H9 (cell line): ENCODE measurements around the gene ZDHHC24. TPM values are rescaled to one million over a fixed set of nuclear protein-coding genes. Genes with fewer than 3 reads are reported as not detected.

Experiments
- DNase-seq: peaks from one replicate; pipeline ENCODE4 v3.0.0-alpha.2; 2017
- H2AFZ ChIP-seq: one replicate; pipeline ENCODE4 v1.6.1; 2013; ENCODE audit warnings: mild to moderate bottlenecking, low read length, control low read depth, moderate library complexity
- H2AK5ac ChIP-seq: 2 replicates; pipeline ENCODE4 v1.6.1; 2013; ENCODE audit warnings: low read length, control low read depth, mixed read lengths; ENCODE audit not compliant: insufficient read length
- H2BK120ac ChIP-seq: one replicate; pipeline ENCODE4 v1.6.1; 2013; ENCODE audit warnings: low read depth, mild to moderate bottlenecking, low read length, control low read depth, inconsistent platforms; ENCODE audit not compliant: poor library complexity, severe bottlenecking
- H2BK12ac ChIP-seq: 2 replicates; pipeline ENCODE4 v1.6.1; 2013; ENCODE audit warnings: low read length, control low read depth, mixed read lengths, low read depth; ENCODE audit not compliant: insufficient read length
- H2BK15ac ChIP-seq: 2 replicates; pipeline ENCODE4 v1.6.1; 2013; ENCODE audit warnings: low read depth, low read length, control low read depth
- H2BK20ac ChIP-seq: one replicate; pipeline ENCODE4 v1.6.1; 2013; ENCODE audit warnings: low read depth, mild to moderate bottlenecking, low read length, control low read depth, inconsistent platforms; ENCODE audit not compliant: poor library complexity, severe bottlenecking
- H2BK5ac ChIP-seq: 2 replicates; pipeline ENCODE4 v1.6.1; 2013; ENCODE audit warnings: low read length, control low read depth, mixed read lengths; ENCODE audit not compliant: insufficient read length
- H3K14ac ChIP-seq: 2 replicates; pipeline ENCODE4 v1.6.1; 2013; ENCODE audit warnings: low read length, control low read depth; ENCODE audit not compliant: insufficient read depth
- H3K18ac ChIP-seq: 2 replicates; pipeline ENCODE4 v1.6.1; 2013; ENCODE audit warnings: low read depth, mild to moderate bottlenecking, mixed read lengths, low read length, control low read depth; ENCODE audit not compliant: insufficient read length
- H3K23ac ChIP-seq: 2 replicates; pipeline ENCODE4 v1.6.1; 2013; ENCODE audit warnings: low read length, control low read depth, mixed read lengths, low read depth; ENCODE audit not compliant: insufficient read length
- H3K23me2 ChIP-seq: 2 replicates; pipeline ENCODE4 v1.6.1; 2013; ENCODE audit warnings: low read depth, mild to moderate bottlenecking, mixed read lengths, low read length, control low read depth; ENCODE audit not compliant: insufficient read length, poor library complexity, severe bottlenecking
- H3K27ac ChIP-seq: 2 replicates; pipeline ENCODE4 v1.5.1; 2013; ENCODE audit warnings: low read length, control low read depth, mixed read lengths, low read depth; ENCODE audit not compliant: insufficient read length
- H3K27me3 ChIP-seq: 2 replicates; pipeline ENCODE4 v1.6.1; 2013; ENCODE audit warnings: low read length, control low read depth, inconsistent platforms; ENCODE audit not compliant: insufficient read depth
- H3K4ac ChIP-seq: 2 replicates; pipeline ENCODE4 v1.6.1; 2013; ENCODE audit warnings: low read depth, mild to moderate bottlenecking, control low read depth, inconsistent platforms, low read length, moderate library complexity
- H3K4me1 ChIP-seq: 2 replicates; pipeline ENCODE4 v1.6.1; 2013; ENCODE audit warnings: low read length, control low read depth, inconsistent platforms; ENCODE audit not compliant: insufficient read depth
- H3K4me2 ChIP-seq: 2 replicates; pipeline ENCODE4 v1.6.1; 2013; ENCODE audit warnings: low read length, control low read depth, mixed read lengths; ENCODE audit not compliant: insufficient read length, insufficient read depth
- H3K56ac ChIP-seq: 2 replicates; pipeline ENCODE4 v1.6.1; 2013; ENCODE audit warnings: low read depth, mild to moderate bottlenecking, mixed read lengths, low read length, control low read depth; ENCODE audit not compliant: insufficient read length
- H3K79me1 ChIP-seq: 2 replicates; pipeline ENCODE4 v1.6.1; 2013; ENCODE audit warnings: low read depth, mild to moderate bottlenecking, moderate library complexity, low read length, control low read depth, inconsistent platforms; ENCODE audit not compliant: insufficient read depth, poor library complexity, severe bottlenecking
- H3K79me2 ChIP-seq: 2 replicates; pipeline ENCODE4 v1.6.1; 2013; ENCODE audit warnings: low read length, control low read depth, inconsistent platforms; ENCODE audit not compliant: insufficient read depth
- H3K9ac ChIP-seq: 2 replicates; pipeline ENCODE4 v1.6.1; 2013; ENCODE audit warnings: low read length, control low read depth, mixed read lengths; ENCODE audit not compliant: insufficient read length; ENCODE audit errors: extremely low read depth
- H3K9me3 ChIP-seq: one replicate; pipeline ENCODE4 v1.6.1; 2013; ENCODE audit warnings: low read depth, low read length, inconsistent platforms; ENCODE audit not compliant: control insufficient read depth
- H3T11ph ChIP-seq: one replicate; pipeline ENCODE4 v1.6.1; 2013; ENCODE audit warnings: mild to moderate bottlenecking, low read length, control low read depth, inconsistent platforms
- H4K20me1 ChIP-seq: one replicate; pipeline ENCODE4 v1.6.1; 2013; ENCODE audit not compliant: control insufficient read depth, insufficient read length, insufficient read depth
- H4K5ac ChIP-seq: 2 replicates; pipeline ENCODE4 v1.6.1; 2013; ENCODE audit warnings: low read depth, mild to moderate bottlenecking, mixed read lengths, low read length, control low read depth; ENCODE audit not compliant: insufficient read length
- H4K8ac ChIP-seq: replicated peaks from 2 replicates; pipeline ENCODE4 v1.6.1; 2013; ENCODE audit warnings: low read length, control low read depth, mixed read lengths, low read depth; ENCODE audit not compliant: insufficient read length
- H4K91ac ChIP-seq: 2 replicates; pipeline ENCODE4 v1.6.1; 2013; ENCODE audit warnings: low read depth, mild to moderate bottlenecking, moderate library complexity, mixed read lengths, low read length, control low read depth; ENCODE audit not compliant: insufficient read length
- H3K27ac Mint-ChIP-seq, 3 experiments: 2 replicates in 2 of 3; 3 replicates in 1 of 3; pipeline ENCODE4 v1.8.0; 2020 to 2021; ENCODE audit warnings: mixed read lengths in 3 of 3, mild to moderate bottlenecking in 1 of 3, moderate library complexity in 1 of 3
- H3K27me3 Mint-ChIP-seq: 2 replicates; pipeline ENCODE4 v1.8.0; 2021; ENCODE audit warnings: low read depth, mild to moderate bottlenecking, moderate library complexity, mixed read lengths
- H3K36me3 Mint-ChIP-seq, 3 experiments: 2 replicates in 2 of 3; 3 replicates in 1 of 3; pipeline ENCODE4 v1.8.0; 2020 to 2021; ENCODE audit warnings: low read depth in 3 of 3, mixed read lengths in 3 of 3; ENCODE audit not compliant: insufficient read depth in 1 of 3
- H3K4me1 Mint-ChIP-seq, 2 experiments: 2 replicates each; pipeline ENCODE4 v1.8.0; 2020; ENCODE audit warnings: mixed read lengths in 2 of 2
- H3K4me3 Mint-ChIP-seq, 2 experiments: 2 replicates in 1 of 2; 3 replicates in 1 of 2; pipeline ENCODE4 v1.8.0; 2020 to 2021; ENCODE audit warnings: mild to moderate bottlenecking in 2 of 2, mixed read lengths in 2 of 2, moderate library complexity in 1 of 2
- H3K9me3 Mint-ChIP-seq, 2 experiments: 2 replicates in 1 of 2; 3 replicates in 1 of 2; pipeline ENCODE4 v1.8.0; 2020; ENCODE audit warnings: mild to moderate bottlenecking in 2 of 2, mixed read lengths in 2 of 2, moderate library complexity in 1 of 2
- CTCF ChIP-seq: fragments of 200-600 bp; sonication (generic); conservative IDR thresholded peaks from 3 replicates; pipeline ENCODE4 v1.8.0; 2021; ENCODE audit warnings: antibody characterized with exemption, mild to moderate bottlenecking
- WGBS: extraction: QIAGEN DNeasy Blood & Tissue Kit; methylation state at CpG from one replicate; pipeline ENCODE4 v1.1.7; 2013; ENCODE audit warnings: missing lambda C conversion rate, low lambda C conversion rate, mixed read lengths; ENCODE audit not compliant: insufficient read length; ENCODE audit errors: extremely low coverage; 5-methylcytosine and 5-hydroxymethylcytosine counted together
- total RNA-seq: library from RNA; stranded (reverse); gene quantifications from 2 replicates; pipeline ENCODE4 v1.2.1, GENCODE V29; 2021

Gene ZDHHC24
- total RNA-seq, 1 experiment from 2014 or later = 8.9 TPM

GRCh38 chr11:66494458-66494857 lies 51.4 kb downstream of the ZDHHC24 start:
- Histone ChIP-seq H2BK5ac (no peak overlapping the region), H3K4ac (no peak overlapping the region), H3K23ac (no peak overlapping the region), H3T11ph (no peak overlapping the region), H2BK120ac (no peak overlapping the region), H4K5ac (no peak overlapping the region), H2AFZ (no peak overlapping the region), H3K4me2 (no peak overlapping the region), H2BK15ac (no peak overlapping the region), H2AK5ac (no peak overlapping the region), H4K20me1 (no peaks in the 10 kb centered on the region), H3K79me1 (no peaks in the 10 kb centered on the region), H3K4me1 (no peaks in the 10 kb centered on the region), H2BK20ac (no peak overlapping the region), H3K56ac (no peak overlapping the region), H3K18ac (no peak overlapping the region), H3K9ac (no peak overlapping the region), H3K27ac (no peak overlapping the region), H2BK12ac (no peak overlapping the region), H3K23me2 (no peaks in the 10 kb centered on the region), H3K27me3 (no peaks in the 10 kb centered on the region), H3K14ac (no peak overlapping the region), H3K9me3 (no peaks in the 10 kb centered on the region), H4K8ac (no peak overlapping the region), H4K91ac (no peak overlapping the region), H3K79me2 (no peaks in the 10 kb centered on the region)
- no CpG with 5 or more reads among the region's 7 CpGs for WGBS
- H3K4me3 Mint-ChIP-seq = no peak overlapping the region
- TF ChIP-seq CTCF = no peak
- no peak for DNase-seq
- H3K27ac Mint-ChIP-seq = no peak overlapping the region
- H3K27me3 Mint-ChIP-seq = no peaks in the 10 kb centered on the region
- H3K9me3 Mint-ChIP-seq = no peaks in the 10 kb centered on the region
- H3K36me3 Mint-ChIP-seq = peaks cover 18 to 68% (median 35%) of the 10 kb centered on the region in 3 experiments; a peak in 6 of 7 replicates
- H3K4me1 Mint-ChIP-seq = peaks cover 6 to 11% of the 10 kb centered on the region in 2 experiments
